GM12874 (cell line): ENCODE results near the gene ERBB4.
A peak's percentile ranks its signal among the peaks of the same experiment; 100 is the strongest.

ENCODE experiments used
- TF ChIP-seq, protein P1 (sequence below): IDR thresholded peaks from 2 replicates; pipeline ENCODE4 v1.5.1; 2011; ENCODE audit warnings: low read depth, mild to moderate bottlenecking, control low read depth, low read length, moderate library complexity; ENCODE audit not compliant: insufficient read depth

ERBB4 gene

DNA sequence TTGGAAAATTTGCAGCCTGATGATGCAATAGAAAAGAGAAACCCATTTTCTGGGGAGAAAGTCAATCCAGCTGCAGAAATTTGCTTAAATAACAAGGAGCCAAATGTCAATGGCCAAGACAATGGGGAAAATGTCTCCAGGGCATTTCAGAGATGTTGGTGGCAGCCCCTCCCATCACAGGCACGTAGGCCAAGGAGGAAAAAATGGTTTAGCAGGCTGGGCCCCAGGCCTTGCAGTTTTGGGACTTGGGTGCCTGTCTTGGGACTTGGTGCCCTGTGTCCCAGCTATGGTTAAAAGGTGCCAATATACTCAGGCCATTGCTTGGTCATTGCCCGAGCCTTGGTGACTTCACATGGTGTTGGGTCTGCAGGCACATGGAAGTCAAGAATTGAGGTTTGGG lies 368.2 kb downstream of the ERBB4 start:
- TF ChIP-seq, protein P1, sequence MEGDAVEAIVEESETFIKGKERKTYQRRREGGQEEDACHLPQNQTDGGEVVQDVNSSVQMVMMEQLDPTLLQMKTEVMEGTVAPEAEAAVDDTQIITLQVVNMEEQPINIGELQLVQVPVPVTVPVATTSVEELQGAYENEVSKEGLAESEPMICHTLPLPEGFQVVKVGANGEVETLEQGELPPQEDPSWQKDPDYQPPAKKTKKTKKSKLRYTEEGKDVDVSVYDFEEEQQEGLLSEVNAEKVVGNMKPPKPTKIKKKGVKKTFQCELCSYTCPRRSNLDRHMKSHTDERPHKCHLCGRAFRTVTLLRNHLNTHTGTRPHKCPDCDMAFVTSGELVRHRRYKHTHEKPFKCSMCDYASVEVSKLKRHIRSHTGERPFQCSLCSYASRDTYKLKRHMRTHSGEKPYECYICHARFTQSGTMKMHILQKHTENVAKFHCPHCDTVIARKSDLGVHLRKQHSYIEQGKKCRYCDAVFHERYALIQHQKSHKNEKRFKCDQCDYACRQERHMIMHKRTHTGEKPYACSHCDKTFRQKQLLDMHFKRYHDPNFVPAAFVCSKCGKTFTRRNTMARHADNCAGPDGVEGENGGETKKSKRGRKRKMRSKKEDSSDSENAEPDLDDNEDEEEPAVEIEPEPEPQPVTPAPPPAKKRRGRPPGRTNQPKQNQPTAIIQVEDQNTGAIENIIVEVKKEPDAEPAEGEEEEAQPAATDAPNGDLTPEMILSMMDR = no peak

DNA sequence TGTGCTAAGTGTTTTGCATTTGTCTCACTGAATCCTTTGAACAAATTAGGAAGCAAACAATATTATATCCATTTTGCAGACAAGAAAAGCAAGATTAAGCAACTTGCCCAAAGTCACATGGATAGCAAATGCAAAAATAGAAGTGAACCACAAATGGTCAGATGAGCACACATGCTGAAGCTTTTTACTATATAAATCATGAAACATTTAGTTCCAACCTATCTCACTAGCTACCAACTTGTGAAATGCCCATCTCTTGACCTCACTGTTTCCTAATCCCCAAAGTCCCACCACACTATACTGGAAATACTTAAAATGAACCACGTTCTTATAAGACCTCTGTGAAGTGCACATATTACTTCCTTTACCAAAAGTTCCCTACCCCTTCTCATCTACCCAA lies 380.5 kb downstream of the ERBB4 start:
- TF ChIP-seq, protein P1 = no peak

DNA sequence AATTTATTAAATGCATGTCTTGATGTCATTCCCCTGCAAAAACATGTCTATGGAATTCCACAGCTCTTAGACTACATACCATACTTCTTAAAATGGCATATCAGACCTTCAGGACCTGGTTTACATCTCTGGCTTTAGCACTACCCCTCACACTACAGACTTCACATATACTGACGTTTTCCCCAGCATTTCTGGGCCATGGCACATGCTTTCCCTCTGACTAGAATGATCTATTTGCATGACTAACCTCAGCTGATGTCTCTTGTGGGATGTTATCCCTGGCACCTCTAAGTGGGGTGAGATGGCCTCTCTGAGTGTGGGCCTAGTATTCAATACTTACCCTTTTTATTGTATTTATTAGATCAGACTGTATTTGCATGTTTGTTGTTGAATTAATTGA lies 381.6 kb downstream of the ERBB4 start:
- TF ChIP-seq, protein P1 = no peak

- TF ChIP-seq, protein P1 = no peak
These were observed 382.5 kb downstream of the ERBB4 start for GRCh38 chr2:212156088-212156487.

DNA sequence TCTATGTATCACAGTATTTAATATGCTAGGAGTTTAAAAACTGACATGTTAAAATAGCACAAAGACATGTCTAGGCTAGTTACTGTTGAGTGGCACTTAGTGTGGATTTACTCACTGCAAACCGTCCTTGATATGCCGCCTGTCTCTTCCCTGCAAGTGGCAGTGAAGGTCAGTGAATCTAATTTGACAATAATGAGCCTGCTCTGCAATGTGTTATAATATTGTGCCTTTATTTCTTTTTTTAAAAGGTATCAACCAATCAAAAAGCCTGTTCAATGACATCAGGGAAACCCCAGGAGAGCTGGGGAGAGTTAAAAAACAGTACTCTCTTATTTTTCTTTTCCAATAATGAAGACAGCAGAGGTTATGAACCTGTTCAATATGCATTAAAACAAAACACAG lies 384.1 kb downstream of the ERBB4 start:
- TF ChIP-seq, protein P1 = no peak

DNA sequence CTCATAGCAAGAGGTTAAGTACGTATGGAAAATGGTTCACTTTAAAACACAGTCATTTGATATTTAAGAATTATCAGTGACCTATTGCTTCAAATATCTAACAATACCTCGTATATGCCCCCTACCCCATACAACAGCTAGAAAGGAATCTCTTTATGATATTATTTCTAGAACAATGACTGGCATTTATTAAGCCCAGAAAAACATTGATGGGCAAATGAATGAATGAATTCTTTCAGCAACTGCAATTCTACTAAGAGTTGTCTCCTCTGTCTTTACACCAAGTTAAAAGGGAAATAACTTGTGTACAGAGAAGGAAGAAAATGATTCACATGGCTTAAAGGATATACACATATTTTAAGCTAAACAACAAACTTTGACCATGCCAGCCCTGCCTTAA lies 384.7 kb downstream of the ERBB4 start:
- TF ChIP-seq, protein P1 = no peak

DNA sequence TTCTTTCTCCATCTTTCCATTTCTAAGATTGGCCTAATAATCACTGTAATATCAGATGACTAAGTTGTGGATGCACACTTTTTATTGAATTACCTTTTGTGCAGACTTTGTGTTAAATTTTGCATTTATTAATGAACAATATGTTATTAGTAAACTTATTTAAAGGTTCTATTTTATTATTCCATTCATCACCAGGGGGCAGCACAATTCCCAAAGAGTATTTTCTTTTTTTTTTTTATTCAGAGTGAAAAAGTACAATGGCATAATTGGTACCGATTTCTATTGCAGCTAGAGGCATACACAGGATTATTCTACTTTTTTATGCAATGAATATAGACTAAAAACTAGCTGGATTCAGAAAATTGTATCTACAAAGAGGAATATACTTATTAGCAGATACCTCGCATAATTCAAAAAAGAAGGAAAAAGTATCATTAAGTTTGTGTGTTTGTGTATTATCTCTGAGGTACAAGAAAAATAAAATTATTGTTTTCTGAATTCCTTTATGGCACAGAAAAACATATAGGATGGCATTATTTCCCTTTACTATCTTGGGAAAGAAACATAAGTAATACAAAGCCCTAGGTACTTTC lies 390.6 kb downstream of the ERBB4 start:
- TF ChIP-seq, protein P1 = peak; percentile 5; the same call in 1 of the 2 replicates
